Measurements from ENCODE around the gene TSPAN9.

TSPAN9 gene

DNA sequence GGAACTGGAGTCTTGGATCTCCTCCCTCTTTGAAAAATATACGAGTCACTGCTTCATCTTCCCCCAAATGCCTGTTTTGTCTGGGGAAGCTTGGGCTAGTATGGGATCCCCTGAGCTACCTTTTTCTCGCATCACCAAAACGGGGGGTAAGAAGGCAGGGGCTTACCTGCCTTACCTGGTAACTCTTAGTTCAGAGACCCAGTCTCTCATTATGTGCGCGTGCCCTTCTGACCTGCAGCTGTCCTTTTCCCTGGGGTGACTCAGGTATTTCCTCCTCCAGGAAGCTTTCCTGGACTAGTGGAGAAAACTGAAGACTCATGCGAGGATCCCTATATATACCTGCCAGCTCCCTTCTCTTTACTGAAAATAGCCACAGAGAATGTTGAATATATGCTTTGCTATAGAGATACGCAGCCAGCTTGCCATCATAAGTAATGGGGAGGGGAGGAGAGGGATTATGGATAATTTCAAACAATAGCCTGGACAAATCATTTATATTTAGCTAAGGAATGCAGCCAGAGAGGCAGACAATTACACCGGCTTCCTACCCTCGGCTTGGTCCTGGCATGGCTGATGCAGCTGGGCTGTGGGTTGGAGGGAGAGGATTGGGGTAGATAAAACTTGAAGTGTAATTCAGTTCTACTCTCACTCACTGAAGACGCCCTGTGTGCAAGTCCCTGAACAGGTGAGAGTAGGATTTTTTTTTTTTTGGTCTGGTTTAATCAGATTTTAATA lies 1.1 kb downstream of the TSPAN9 start:
- DNase-seq = no peak

DNA sequence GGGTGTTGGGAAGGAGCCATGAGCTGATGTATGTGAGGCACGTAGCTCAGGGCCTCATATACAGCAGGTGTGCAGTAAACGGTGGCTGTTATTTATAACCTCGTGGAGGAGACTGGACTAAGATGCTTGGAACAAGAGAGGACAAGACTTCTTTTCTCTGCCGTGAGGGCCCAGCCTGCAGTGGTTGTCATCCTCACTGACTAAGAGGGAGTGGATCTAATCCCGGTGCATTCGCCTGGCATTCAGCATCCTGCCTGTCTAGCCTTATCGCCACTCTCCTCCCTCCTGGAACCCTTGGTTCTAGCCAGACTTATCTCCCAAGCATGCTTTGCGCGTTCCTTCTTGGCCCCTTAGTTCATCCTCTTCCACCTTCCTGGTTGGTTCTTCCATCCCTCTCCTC lies 3.9 kb downstream of the TSPAN9 start:
- no peak for DNase-seq

- DNase-seq = no peak
These were observed 4.7 kb downstream of the TSPAN9 start for GRCh38 chr12:3081886-3082285.

GRCh38 chr12:3083241-3083920 lies 6.2 kb downstream of the TSPAN9 start:
- no peak for DNase-seq

DNA sequence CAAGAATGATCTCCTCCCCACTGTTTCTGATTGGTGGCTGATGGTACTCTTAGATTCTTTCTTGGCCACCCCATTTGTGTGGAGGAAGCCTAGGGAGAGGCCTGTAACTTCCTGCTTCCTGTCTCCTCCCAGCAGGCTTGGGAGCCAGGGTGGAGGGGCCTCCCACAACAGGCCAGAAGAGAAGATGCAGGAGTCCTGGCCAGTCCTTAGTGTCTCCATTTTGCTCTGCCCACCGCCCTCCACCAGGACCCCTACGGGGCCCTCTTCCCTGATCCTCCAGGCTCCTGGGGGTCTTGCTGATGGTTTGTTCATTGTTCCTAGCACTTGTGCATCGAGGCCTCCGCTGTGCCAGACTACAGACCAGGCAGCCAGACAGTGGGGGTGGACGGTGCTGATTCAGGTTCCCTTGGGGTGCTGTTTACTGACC lies 6.8 kb downstream of the TSPAN9 start:
- DNase-seq = peak; percentile 32

GRCh38 chr12:3084742-3085141 lies 7.6 kb downstream of the TSPAN9 start:
- DNase-seq = no peak

GRCh38 chr12:3085341-3086139 lies 8.4 kb downstream of the TSPAN9 start:
- no peak for DNase-seq

- DNase-seq = no peak
These were observed 9.0 kb downstream of the TSPAN9 start for GRCh38 chr12:3086211-3086610.

- no peak for DNase-seq
These were observed 9.6 kb downstream of the TSPAN9 start for GRCh38 chr12:3086729-3087323.

GRCh38 chr12:3087758-3088650 lies 10.8 kb downstream of the TSPAN9 start:
- no peak for DNase-seq

DNA sequence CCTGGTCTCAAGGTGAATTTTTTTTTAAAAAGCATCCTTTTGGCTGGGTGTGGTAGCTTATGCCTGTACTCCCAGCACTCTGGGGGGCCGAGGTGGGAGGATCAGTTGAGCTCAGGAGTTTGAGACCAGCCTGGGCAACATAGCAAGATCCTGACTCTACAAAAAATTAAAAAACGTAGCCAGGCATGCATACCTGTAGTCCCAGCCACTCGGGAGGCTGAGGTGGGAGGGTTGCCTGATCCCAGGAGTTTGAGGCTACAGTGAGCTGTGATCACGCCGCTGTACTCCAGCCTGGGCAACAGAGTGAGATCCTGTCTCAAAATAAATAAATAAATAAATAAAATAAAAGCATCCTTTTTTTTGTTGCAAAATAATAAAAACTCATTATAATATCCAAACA lies 12.4 kb downstream of the TSPAN9 start:
- no peak for DNase-seq

- DNase-seq = no peak
These were observed 13.3 kb downstream of the TSPAN9 start for GRCh38 chr12:3090240-3091037.

GRCh38 chr12:3091038-3091319 lies 13.8 kb downstream of the TSPAN9 start:
- no peak for DNase-seq

- no peak for DNase-seq
These were observed 14.4 kb downstream of the TSPAN9 start for GRCh38 chr12:3091382-3092241.

GRCh38 chr12:3092764-3093163 lies 15.6 kb downstream of the TSPAN9 start:
- no peak for DNase-seq

- peak; percentile 63 for DNase-seq
These were observed 20.1 kb downstream of the TSPAN9 start for GRCh38 chr12:3097186-3097804.

DNA sequence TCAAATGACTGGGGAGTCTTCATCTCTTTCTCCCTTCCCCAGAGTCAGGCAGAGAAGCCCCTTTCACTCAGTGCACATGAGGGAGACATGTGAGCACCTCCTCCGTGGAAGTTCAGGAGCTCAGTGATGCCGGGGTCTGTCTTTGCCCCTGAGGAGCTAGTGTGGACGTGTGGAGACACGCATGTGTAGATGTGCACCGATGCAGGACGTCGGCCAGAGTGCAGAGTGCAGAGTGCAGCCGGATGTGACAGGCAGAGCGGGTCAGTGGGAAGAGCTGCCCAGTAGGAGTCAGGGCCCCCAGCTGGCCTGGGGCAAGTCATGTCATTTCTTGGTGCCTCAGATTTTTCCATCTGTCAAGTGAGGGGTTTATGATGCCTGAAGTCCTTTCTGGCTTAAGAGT lies 20.7 kb downstream of the TSPAN9 start:
- no peak for DNase-seq

GRCh38 chr12:3098436-3098835 lies 21.3 kb downstream of the TSPAN9 start:
- no peak for DNase-seq

GRCh38 chr12:3099146-3099545 lies 22.0 kb downstream of the TSPAN9 start:
- no peak for DNase-seq

All from fibroblast of skin of right quadriceps (primary cell).